OCI-LY3 (cell line): Measurements from ENCODE around the gene TMEM53.

Experiments used
- CTCF ChIP-seq: fragments of 200-600, 300-600 bp; sonication (generic); IDR thresholded peaks from 2 replicates; pipeline ENCODE4 v1.5.1; 2014; ENCODE audit warnings: antibody characterized with exemption, low read length, low read depth
- EZH2phosphoT487 ChIP-seq: fragments of 200-600 bp; shearing (Covaris generic); IDR thresholded peaks from 2 replicates; pipeline ENCODE4 v1.6.1; 2018; ENCODE audit warnings: antibody characterized with exemption, mixed run types, low read depth

GRCh38 chr1:44616991-44617702 is 57.1 kb downstream of the TMEM53 start:
- TF ChIP-seq CTCF: no peak
- no peak for TF ChIP-seq EZH2phosphoT487
